T-helper 2 cell (primary cell): ENCODE measurements around the gene LTBP4.
"Not testable (repeated sequence)": the region's sequence is repeated elsewhere in the genome, so short reads cannot be mapped to it uniquely, and the experiment has no call there.

Source experiments
- DNase-seq, 5 experiments: peaks; one replicate each; pipeline versions ENCODE4 v3.0.0 to v3.0.0-alpha.2; 2012 to 2022

The LTBP4 gene

DNA sequence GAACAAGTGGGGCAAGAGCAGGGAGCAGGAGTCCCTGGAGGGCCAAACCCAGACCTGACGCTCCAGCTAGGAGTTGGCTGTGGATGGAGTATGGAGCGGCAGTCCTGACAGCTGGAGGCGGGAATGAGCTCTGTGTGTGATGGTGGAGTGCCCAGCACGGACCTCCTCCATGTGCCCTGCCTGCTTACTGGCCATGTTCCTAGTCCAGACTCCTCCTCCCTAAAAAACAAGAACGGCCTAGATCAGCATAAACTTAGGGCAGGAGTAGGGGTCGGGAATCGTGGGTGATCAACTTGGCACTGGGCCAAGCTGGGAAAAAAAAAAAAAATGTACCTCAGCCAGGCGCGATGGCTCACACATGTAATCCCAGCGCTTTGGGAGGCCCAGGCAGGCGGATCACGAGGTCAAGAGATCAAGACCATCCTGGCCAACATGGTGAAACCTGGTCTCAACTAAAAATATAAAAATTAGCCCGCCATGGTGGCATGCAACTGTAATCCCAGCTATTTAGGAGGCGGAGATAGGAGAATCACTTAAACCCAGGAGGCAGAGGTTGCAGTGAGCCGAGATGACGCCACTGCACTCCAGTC is 29.5 kb downstream of the LTBP4 start:
- DNase-seq = no peak

DNA sequence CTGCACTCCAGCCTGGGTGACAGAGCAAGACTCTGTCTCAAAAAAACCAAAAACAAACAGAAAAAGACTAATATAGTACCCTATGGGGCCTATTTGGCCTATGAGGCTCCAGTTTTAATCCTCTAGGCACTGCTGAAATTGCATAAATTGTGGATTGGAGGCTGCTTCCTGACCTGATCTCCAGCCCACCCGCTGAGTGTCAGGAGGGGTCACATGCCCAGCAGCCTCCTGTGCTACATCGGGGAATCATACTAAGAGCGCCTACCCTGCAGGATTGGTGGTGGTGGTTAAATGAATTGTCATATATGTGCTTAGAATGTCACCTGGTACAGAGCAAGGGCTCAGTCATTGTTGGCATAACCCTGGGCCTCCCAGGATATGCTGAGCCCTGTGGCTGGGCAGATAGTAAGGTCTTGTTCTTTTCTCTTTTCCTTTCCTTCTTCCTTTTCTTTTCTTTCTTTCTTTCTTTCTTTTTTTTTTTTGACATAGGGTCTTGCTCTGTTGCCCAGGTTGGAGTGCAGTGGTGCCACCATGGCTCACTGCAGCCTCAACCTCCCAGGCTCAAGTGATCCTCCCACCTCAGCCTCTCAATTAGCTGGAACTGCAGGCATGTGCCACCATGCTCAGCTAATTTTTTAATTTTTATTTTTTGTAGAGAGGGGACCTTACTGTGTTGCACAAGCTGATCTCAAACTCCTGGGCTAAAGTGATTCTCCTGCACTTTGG is 31.3 kb downstream of the LTBP4 start:
- DNase-seq = no peak

DNA sequence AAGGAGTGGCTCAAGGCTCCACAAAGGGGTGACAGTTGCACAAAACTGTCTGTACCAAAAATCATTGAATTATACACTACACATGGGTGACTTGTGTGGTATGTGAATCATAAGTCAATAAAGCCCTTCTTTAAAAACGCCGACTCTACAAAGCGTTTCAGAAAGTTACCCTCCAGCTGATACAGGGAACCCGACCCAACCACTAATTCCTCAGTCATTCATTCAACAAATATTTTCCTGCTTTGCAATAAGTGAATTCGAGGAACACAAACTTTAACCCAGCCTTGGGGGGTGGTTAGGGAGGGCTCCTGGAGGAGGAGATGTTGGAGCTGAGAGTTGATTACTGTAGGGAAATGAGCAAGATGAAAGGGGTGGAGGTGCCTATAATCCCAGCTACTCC is 32.0 kb downstream of the LTBP4 start:
- DNase-seq = no peak

DNA sequence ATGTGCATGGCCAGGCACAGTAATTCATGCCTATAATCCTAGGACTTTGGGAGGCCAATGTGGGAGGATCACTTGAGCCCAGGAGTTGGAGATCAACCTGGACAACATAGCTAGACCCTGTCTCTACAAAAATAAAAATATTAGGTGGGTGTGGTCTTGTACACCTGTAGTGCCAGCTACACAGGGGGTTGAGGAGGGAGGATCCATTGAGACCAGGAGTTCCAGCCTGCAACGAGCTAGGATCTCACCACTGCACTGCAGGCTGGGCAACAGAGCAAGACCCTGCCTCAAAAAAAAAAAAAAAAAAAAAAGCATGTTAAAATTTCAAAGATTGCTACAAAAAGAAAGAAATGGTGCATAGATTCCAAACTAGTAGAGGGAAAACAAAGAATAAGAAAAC is 37.2 kb downstream of the LTBP4 start:
- no peak for DNase-seq

DNA sequence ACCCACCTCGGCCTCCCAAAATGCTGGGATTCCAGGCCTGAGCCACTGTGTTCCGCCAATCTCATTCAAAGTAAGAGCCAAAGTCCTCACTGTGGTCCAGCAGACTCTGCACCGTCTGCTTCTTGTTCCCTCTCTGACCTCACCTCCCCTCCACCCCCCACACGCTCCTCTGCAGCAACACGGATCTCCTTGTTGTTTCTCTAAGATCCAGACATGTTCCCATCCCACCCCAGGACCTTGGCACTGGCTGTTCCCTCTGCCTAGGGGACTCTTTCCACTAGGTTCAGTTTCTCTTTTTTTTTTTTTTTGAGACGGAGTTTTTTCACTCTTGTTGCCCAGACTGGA is 38.4 kb downstream of the LTBP4 start:
- no peak for DNase-seq

DNA sequence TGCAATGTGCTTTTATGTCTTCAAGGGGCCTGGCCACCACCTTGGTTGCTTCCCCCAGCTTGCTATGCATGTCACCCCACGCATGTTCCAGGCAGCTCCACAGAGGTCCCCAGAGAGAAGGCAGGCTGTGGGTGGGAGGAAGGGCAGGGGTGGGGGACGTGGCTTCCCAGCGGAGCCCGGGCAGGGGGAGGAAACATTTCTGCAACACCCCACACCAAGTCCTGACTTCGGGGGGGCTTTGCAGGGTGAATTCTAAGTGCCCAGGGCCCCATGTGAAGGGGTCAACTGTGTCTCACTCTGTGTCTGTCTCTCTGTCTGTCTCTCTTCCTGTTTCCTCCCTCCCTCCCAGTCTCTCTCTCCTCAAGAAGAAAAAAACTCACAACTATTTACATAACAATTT is 39.6 kb downstream of the LTBP4 start:
- DNase-seq = no peak

DNA sequence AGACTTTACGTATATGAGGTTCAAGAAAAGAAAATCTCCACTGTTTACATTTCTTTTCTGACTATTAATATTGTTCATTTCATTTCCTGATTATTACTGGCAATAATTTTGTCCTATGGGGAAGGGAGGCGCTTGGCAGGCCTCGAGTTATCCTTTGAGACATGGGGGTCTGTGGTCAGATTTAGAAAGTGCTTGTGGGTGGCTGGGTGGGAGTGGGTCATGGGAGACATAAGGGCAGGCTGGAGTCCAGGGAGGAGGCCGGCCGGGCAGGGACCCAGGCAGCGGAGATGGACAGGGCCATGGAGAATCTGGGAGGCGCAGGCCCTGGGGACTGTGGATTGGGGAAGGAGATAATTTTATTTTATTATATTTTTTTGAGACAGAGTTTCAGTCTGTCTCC is 40.1 kb downstream of the LTBP4 start:
- no peak for DNase-seq

DNA sequence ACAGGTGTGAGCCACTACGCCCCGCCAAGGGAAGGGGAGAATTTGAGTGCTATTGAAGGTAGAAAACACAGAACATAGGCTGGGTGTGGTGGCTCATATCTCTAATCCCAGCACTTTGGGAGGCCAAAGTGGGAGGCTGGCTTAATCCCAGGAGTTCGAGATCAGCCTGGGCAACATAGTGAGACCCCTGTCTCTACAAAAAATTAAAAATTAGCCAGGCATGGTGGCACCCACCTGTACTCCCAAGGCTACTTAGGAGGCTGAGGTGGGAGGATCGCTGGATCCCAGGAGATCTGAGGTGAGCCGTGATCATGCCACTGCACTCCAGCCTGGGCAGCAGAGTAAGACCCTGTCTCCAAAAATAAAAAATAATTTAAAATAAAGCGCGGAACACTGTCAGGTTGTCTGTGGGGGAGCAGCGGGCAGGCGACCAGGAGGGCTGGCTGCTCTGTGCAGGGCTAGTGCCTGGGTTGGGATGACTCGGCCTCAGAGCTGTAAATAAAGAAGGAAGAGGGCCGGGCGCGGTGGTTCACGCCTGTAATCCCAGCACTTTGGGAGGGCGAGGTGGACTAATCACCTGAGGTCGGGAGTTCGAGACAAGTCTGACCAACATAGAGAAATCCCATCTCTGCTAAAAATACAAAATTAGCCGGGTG is 41.0 kb downstream of the LTBP4 start:
- no peak for DNase-seq

DNA sequence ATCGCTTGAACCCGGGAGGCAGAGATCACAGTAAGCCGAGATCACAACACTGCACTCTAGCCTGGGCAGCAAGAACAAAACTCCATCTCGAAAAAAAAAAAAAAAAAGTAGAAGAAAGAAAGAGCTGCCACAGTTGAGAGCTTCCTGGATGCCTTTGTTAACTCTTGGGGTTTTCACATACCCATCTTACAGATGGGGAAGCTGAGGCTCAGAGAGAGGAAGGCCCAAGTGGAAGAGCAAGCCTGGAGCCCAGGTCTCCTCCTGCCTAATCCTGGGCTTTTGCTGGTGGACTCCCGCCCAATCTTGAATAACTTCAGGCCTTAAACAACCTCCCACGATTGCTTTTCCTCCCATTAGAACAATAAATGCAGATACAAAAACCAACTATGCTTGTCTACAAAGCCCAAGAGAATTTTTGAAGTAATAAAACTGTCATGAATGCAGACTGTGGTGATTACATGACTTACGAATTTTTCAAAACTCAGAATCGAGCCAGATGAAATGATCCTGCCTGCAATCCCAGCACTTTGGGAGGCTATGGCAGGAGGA is 41.7 kb downstream of the LTBP4 start:
- DNase-seq = no peak

DNA sequence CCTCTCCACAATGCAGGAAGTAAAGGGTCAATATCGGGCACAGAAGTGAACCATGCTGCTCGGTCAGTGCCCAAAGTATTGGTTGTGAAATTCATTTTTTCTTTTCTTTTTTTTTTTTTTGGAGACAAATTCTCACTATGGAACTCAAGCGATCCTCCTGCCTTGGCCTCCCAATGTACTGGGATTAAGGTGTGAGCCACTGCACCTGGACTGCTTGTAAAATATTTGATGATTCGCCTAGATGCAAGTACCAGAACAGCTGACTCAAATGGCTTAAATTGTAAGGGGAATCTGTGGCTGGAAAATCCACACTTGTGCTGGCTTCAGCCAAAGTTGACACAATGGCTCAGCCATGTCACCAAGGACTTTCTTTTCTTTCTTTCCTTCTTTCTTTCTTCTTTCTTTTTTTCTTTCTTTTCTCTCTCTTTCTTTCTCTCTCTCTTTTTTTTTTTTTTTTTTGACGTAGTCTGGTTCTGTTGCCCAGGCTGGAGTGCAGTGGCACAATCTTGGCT is 45.6 kb downstream of the LTBP4 start:
- DNase-seq = no peak

DNA sequence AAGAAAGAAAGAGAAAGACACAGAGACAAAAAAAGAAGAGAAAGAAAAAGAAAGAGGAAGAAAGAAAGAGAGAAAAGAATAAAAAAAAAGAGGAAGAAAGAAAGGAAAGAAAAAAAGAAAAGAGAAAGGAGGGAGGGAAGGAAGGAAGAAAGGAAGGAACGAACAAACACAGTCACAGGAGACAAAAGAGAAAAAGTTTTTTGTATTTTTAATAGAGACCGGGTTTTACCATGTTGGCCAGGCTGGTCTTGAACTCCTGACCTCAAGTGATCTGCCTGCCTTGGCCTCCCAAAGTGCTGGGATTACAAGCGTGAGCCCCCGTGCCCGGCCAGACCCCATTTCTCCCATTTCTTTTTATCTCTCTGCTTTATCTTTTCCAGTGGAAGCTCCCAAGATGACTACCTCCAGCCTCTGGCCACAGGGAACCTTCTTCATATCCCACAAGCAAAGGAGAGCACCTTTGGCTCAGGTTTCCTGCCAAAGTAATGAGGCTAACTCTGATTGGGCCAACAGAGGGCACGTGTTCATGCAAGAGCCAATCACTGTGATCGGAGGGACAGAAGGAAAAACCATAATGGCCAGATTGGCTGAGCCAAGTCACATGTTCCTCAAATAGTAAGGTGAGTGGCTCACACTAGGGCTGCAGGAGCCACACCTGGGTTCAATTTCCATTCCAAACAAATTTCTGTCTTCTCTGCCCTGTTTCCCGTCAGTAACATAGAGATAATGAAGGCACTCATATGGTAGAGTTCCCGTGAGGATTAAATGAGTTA is 48.9 kb downstream of the LTBP4 start:
- DNase-seq = not testable (repeated sequence)

DNA sequence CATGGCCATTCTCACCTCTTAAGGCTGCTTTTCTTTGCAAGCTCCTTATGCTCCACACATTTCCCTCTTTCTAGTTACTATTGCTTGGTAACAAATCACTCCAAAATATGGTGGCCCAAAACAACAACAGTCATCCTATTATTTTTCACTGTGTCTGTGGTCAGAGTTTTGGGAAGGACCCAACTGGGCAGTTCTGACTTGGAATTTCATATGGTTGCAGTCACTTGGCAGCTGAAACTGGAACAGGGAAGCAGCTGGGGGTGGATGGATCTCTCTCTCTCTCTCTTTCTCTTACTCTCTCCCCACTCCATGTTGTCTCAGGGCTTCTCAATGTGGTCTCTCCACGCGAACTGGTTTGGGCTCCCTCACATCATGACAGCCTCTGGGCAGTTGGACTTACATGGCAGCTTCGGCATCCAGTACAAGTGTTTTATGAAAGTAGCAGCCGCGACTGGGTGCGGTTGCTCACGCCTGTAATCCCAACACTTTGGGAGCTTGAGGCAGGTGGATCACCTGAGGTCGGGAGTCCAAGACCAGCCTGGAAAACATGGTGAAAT is 49.7 kb downstream of the LTBP4 start:
- no peak for DNase-seq

DNA sequence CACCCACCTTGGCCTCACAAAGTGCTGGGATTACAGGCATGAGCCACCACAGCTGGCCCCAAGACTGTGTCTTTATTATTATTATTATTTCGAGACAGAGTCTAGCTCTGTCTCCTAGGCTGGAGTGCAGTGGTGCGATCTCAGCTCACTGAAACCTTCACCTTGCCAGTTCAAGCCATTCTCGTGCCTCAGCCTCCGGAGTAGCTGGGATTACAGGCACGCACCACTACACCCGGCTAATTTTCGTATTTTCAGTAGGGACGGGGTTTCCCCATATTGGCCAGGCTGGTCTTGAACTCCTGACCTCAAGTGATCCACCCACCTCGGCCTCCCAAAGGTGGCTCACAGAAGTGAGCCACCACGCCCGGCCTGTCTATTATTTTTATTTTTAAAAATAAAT is 51.1 kb downstream of the LTBP4 start:
- DNase-seq = not testable (repeated sequence)

DNA sequence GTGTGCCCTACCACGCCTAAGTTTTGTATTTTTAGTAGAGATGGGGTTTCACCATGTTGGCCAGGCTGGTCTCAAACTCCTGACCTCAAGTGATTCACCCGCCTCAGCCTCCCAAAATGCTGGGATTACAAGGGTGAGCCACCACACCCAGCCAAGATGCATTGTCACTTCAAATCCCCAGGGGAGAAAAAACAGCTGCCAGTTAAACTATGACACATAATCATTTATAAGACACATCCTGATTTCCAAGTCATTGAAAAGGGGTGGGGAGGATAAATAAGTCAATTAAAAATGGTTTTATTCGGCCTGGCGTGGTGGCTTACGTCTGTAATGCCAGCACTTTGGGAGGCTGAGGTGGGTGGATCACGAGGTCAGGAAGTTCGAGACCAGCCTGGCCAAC is 54.5 kb downstream of the LTBP4 start:
- DNase-seq = not testable (repeated sequence)

DNA sequence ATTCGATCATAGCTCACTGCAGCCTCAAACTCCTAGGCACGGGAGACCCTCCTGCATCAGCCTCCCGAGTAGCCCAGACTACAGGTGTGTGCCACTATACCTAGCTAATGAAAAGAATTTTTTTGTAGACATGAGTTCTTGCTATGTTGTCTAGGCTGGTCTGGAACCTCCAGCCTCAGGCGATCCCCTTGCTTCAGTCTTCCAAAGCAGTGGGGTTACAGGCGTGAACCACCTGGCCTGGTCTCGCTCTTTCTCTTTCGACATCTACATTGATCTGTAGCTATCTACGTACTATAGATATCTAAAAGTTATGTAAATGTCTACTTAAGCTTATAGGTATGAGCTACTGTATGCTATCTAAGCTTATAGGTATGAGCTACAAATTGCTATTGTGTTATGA is 56.9 kb downstream of the LTBP4 start:
- no peak for DNase-seq

DNA sequence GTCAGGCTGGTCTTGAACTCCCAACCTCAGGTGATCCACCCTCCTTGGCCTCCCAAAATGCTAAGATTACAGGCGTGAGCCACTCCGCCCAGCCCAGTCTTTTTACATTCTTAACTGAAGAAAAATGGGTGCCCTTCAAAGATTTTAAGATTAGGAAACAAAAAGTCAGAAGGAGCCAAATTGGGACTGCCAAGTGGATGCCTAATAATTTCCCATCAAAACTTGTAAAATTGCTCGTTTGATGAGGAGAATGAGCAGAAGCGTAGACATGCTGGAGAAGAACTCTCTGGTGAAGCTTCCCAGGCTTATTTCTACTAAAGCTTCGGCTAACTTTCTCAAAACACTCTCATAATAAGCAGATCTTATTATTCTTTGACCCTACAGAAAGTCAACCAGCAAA is 57.9 kb downstream of the LTBP4 start:
- no peak for DNase-seq

DNA sequence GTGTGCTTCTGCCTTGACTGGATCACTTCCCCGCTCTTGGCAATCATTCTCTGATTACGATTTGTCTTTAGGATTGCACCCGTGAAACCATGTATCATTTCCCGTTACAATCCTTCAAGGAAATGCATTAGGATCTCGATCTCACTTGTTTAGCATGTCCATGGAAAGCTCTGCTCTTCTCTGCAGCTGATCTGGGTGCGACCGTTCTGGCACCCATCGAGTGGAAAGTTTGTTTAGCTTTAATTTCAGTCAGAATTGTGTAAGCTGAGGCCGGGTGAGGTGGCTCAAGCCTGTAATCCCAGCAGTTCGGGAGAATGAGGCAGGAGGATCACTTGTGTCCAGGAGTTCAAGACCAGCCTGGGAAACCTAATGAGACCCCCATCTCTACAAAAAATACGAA is 58.4 kb downstream of the LTBP4 start:
- no peak for DNase-seq

DNA sequence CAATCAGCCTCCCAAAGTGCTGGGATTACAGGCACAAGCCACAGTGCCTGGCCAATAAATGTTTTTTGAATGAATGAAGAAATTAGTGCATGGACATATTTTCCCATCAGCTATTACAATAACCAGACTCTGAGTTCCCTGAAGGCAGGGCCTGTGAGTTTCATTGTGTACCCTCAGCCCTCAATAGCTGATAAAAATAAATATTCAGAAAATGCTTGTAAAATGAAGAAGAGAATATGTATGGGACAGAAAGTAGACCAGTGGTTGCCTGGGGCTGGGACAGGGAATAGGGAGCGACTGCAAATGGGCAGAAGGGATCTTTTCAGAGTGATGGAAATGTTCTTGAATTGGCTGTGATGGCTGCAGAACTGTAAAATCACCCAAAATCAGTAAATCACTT is 60.4 kb downstream of the LTBP4 start:
- DNase-seq = no peak

DNA sequence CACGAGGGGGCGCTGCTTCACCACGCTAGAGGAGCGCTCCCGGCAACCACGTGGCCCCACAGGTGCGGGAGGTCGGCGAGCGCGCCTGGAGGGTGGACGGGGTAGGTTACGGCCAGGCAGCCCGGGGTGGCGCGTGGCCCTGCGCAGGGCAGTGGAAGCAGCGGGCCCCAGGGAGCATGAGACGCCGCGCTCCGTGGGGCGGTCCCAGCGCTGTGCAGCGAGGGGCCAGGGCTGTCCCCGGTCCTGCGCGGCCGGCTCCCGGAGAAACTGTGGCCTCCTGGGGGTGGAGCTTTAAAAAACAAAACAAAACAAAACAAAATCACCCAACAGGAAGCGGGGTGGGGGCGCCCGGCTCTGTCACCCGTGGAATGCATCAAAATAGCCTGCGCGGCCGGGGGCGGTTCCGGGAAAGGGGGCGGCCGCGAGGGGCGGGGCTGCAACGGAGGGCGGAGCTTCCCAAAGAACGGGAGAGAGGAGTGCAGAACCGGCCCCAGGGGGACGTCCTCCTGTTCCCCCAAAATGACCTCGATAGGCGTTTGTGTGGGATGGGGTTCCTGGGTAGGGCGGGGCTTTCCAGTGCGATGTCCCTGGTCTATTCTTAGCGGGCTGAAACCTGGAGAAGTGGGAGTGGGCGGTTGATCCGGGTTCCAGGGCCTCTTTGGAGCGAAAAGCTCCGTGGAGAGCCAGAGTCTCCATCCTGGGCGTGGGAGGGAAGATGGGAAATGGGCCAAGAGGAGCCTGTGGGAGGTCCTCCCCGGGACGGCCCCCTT is 61.9 kb downstream of the LTBP4 start:
- DNase-seq = peak; percentile 83 to 92 (median 89)

DNA sequence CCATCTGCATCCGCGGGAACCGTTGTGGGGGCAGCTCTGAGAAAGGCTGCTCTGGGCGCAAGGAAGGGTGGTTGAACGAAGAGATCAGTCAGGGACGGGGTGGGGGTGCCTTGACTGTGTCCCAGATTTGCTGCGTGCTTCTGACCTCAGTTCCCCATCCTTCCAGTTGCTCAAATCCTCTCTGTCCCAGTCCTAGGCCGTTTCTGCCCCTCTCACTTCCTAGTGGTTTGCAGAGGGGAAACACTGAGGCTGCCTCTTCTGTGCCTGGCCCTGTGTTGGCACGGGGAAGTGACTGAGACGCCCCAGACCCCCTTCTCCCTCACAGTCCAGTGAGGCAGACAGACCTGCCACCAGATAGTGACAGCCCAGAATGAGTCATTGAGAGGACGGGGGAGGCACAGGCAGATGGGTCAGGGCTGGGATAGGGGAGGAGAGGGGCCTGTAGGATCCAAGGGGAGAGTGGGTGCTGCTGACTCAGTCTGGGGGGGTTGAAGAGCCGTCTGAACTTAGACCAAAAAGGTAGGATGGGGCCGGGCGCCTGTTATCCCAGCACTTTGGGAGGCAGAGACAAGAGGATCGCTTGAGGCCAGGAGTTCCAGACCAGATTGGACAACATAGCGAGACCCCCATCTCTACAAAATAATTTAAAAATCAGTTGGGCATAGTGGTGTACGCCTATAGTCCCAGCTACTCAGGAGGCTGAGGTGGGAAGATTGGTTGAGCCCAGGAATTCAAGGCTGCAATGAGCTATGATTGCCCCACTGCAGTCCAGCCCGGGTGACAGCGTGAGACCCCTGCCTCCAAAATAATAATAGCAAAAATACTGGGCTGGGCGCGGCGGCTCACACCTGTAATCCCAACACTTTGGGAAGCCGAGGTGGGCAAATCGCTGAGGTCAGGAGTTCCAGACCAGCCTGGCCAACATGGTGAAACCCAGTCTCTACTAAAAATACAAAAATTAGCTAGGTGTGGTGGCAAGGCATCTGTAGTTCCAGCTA is 62.8 kb downstream of the LTBP4 start:
- DNase-seq = no peak
